Kidney (tissue), 14 donors: Measurements from ENCODE around the gene FAM184B. TPM values are rescaled to one million over a fixed set of nuclear protein-coding genes. Genes with fewer than 3 reads are reported as not detected.
A peak's percentile ranks its signal among the peaks of the same experiment; 100 is the strongest.

Experiments
- DNase-seq, 5 donors: peaks; one replicate each; pipeline ENCODE4 v3.0.0-alpha.2; 2013 to 2020
- FAIRE-seq: peaks from 2 replicates; lab custom pipeline; 2012; peaks lifted over from hg19 to GRCh38; lab: Jason Lieb, UNC
- H3K27ac ChIP-seq, 2 donors: one replicate each; pipeline ENCODE4 v1.7.0; 2013; ENCODE audit warnings: low read depth in 2 of 2, low read length in 2 of 2, inconsistent platforms in 1 of 2
- H3K27me3 ChIP-seq: one replicate; pipeline ENCODE4 v1.7.1; 2013; ENCODE audit warnings: low read length, inconsistent platforms; ENCODE audit not compliant: control insufficient read depth, insufficient read depth
- H3K36me3 ChIP-seq, 3 donors: one replicate each; pipeline versions ENCODE4 v1.7.0 to v1.7.1; 2013; ENCODE audit warnings: low read length in 3 of 3, control low read depth in 1 of 3, inconsistent platforms in 1 of 3; ENCODE audit not compliant: insufficient read depth in 3 of 3, control insufficient read depth in 2 of 3
- H3K4me1 ChIP-seq, 3 donors: one replicate each; pipeline versions ENCODE4 v1.7.0 to v1.7.1; 2013; ENCODE audit warnings: low read length in 3 of 3, inconsistent platforms in 1 of 3, low read depth in 1 of 3; ENCODE audit not compliant: control insufficient read depth in 2 of 3, insufficient read depth in 2 of 3
- H3K4me3 ChIP-seq, 3 donors: one replicate each; pipeline versions ENCODE4 v1.7.0 to v1.8.1; 2013; ENCODE audit warnings: low read length in 3 of 3, control low read depth in 1 of 3, inconsistent platforms in 1 of 3
- H3K9ac ChIP-seq, 3 donors: one replicate each; pipeline versions ENCODE4 v1.7.0 to v1.7.1; 2013; ENCODE audit warnings: low read length in 3 of 3, control low read depth in 1 of 3, inconsistent platforms in 1 of 3
- H3K9me3 ChIP-seq, 3 donors: one replicate each; pipeline versions ENCODE4 v1.7.0 to v1.7.1; 2013; ENCODE audit warnings: low read length in 3 of 3, control low read depth in 1 of 3, inconsistent platforms in 1 of 3; ENCODE audit not compliant: control insufficient read depth in 2 of 3, insufficient read depth in 1 of 3
- CTCF ChIP-seq: IDR thresholded peaks from 3 replicates; pipeline ENCODE4 v1.5.1; 2012; ENCODE audit warnings: mild to moderate bottlenecking, moderate library complexity, borderline replicate concordance; ENCODE audit not compliant: insufficient read depth; ENCODE audit errors: extremely low read depth
- intact Hi-C: fragments of 100-400 bp; cut with DNase I; formaldehyde crosslinking; loops from one replicate; pipeline ENCODE4 v1.11.1; 2022
- polyA plus RNA-seq: library from polyadenylated mRNA; stranded (reverse); fragments of 350-450 nt; fragmentation: Illumina TruSeq; extraction: RNeasy Lipid Tissue Mini Kit (QIAGEN cat#74804); gene quantifications from one replicate; pipeline ENCODE4 v1.2.3, GENCODE V29; 2014; ENCODE audit warnings: low read depth, low replicate concordance; ENCODE audit not compliant: insufficient read depth
- total RNA-seq: library from RNA; stranded (reverse); fragmentation: NEBNext Ultra II Directional; extraction: Animal tissue kit (Norgen Biotek cat#: 25700); gene quantifications from one replicate; pipeline ENCODE4 v1.2.1, GENCODE V29; 2021
- donor health status: control.
- donor health status: control.
- donor health status: control.
- donor health status: control.
- donor health status: control.
- donor health status: DM: yes; HTN: yes; CAD: no.
- donor health status: Normal renal cell carcinoma (clear cell type).

FAM184B gene
- total and polyA plus RNA-seq, 2 donors from 2014 or later = 0.09 to 0.39 TPM

DNA sequence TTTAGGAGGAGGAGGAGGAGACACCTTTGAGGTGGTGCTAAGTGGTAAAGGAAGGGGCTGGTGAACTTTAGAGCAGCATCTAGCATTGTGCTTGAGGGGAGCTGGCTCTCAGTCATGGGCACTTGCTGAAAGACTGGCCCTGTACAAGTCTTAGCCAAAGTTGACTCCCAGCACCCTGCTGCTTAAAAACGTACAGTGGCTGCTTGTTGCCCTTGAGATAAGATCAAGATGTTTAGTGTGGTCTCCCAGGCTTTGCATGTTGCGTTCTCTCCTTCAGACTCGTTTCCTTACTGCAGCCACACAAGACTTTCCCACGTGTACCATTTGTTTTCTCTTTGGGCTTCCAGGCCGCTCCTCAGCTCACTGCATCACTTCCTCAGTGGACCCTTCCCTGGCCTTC, 165.1 kb downstream of the FAM184B start:
- no peak overlapping the region for H3K9ac ChIP-seq
- peaks cover 0 to 20% (median 5%) of the 10 kb centered on the region in 3 donors for H3K36me3 ChIP-seq
- H3K27me3 ChIP-seq = no peaks in the 10 kb centered on the region
- intact Hi-C loops = no loop called here
- H3K27ac ChIP-seq = no peak overlapping the region
- DNase-seq (no peak), FAIRE-seq (no peak)
- peak overlapping the region in 2 of 3 donors; percentile 11 to 45 for H3K4me3 ChIP-seq
- peaks cover 0 to 19% (median 6%) of the 10 kb centered on the region in 3 donors for H3K4me1 ChIP-seq
- no peak for TF ChIP-seq CTCF
- no peaks in the 10 kb centered on the region for H3K9me3 ChIP-seq

GRCh38 chr4:17614416-17615299, 166.8 kb downstream of the FAM184B start, which contains the start of gene MED28:
Gene MED28 (plus strand): TSS chr4:17614641. CDS start chr4:17614655, 14 bp downstream.
- intact Hi-C loops = no loop called here
- no peak for TF ChIP-seq CTCF
- no peak for FAIRE-seq

GRCh38 chr4:17613761-17614415, 167.5 kb downstream of the FAM184B start:
- peak overlapping the region; percentile 57 to 99 (median 96) for H3K9ac ChIP-seq
- FAIRE-seq (no peak), DNase-seq (peak in 4 of 5 donors; percentile 9 to 58 (median 37))
- intact Hi-C loops = no loop called here
- peak overlapping the region; percentile 69 to 86 for H3K27ac ChIP-seq
- no peak for TF ChIP-seq CTCF
- H3K4me1 ChIP-seq = peaks cover 0 to 15% (median 6%) of the 10 kb centered on the region in 3 donors
- H3K36me3 ChIP-seq = peaks cover 0 to 7% (median 5%) of the 10 kb centered on the region in 3 donors
- H3K27me3 ChIP-seq = no peaks in the 10 kb centered on the region
- H3K4me3 ChIP-seq = peak overlapping the region; percentile 89 to 100 (median 93)
- H3K9me3 ChIP-seq = no peaks in the 10 kb centered on the region

More at GRCh38 chr4:17614416-17615299, 166.8 kb downstream of the FAM184B start, which contains the start of gene MED28:
- Histone ChIP-seq H3K9ac (peak within 1 kb of the TSS; percentile 83 to 99 (median 96)), H3K27me3 (no peaks in the 10 kb centered on the region), H3K4me1 (peaks cover 0 to 19% (median 6%) of the 10 kb centered on the region in 3 donors), H3K9me3 (no peaks in the 10 kb centered on the region), H3K36me3 (peaks cover 0 to 10% (median 5%) of the 10 kb centered on the region in 3 donors), H3K27ac (peak within 1 kb of the TSS; percentile 69 to 86), H3K4me3 (peak within 1 kb of the TSS; percentile 89 to 100 (median 93))
- DNase-seq = peak; percentile 95 to 99 (median 98)
